HG02840 (cell line): ENCODE measurements around the gene CCDC71.

Experiments used
- ATAC-seq: cut with Tn5 transposase; IDR thresholded peaks from one replicate; pipeline ENCODE4 v1.9.1; 2021; ENCODE audit warnings: mild to moderate bottlenecking, moderate library complexity, moderate number of reproducible peaks; ENCODE audit not compliant: unreplicated experiment, low FRiP score

CCDC71 gene

GRCh38 chr3:49171119-49171774 is 5.1 kb upstream of the CCDC71 start, which contains the start of gene KLHDC8B:
Gene KLHDC8B, plus strand, starts transcription at chr3:49171598. Its CDS starts 1,172 bp downstream, at chr3:49172770.
- no peak for ATAC-seq

- ATAC-seq: no peak
Observed at GRCh38 chr3:49170744-49171118, 4.6 kb upstream of the CCDC71 start.

- ATAC-seq: no peak
Observed at GRCh38 chr3:49166752-49167556, 823 bp upstream of the CCDC71 start.

- ATAC-seq: no peak
Observed at GRCh38 chr3:49164983-49165720, 979 bp downstream of the CCDC71 start.

- ATAC-seq: no peak
Observed at GRCh38 chr3:49163609-49164008, 2.5 kb downstream of the CCDC71 start.

GRCh38 chr3:49162751-49163419 is 3.2 kb downstream of the CCDC71 start:
- ATAC-seq: no peak

- ATAC-seq: no peak
Observed at GRCh38 chr3:49161808-49162530, 4.2 kb downstream of the CCDC71 start.

- ATAC-seq: no peak
Observed at GRCh38 chr3:49161197-49161596, 4.9 kb downstream of the CCDC71 start.

GRCh38 chr3:49158792-49159191 is 7.3 kb downstream of the CCDC71 start:
- ATAC-seq: no peak

GRCh38 chr3:49158103-49158709 is 7.9 kb downstream of the CCDC71 start:
- no peak for ATAC-seq

GRCh38 chr3:49157289-49157688 is 8.8 kb downstream of the CCDC71 start:
- no peak for ATAC-seq

GRCh38 chr3:49153349-49153912 is 12.7 kb downstream of the CCDC71 start:
- ATAC-seq: no peak

- ATAC-seq: no peak
Observed at GRCh38 chr3:49151610-49152009, 14.5 kb downstream of the CCDC71 start.

GRCh38 chr3:49148159-49148558 is 18.0 kb downstream of the CCDC71 start:
- ATAC-seq: no peak

- no peak for ATAC-seq
Observed at GRCh38 chr3:49140080-49140479, 26.1 kb downstream of the CCDC71 start.

- no peak for ATAC-seq
Observed at GRCh38 chr3:49135499-49135898, 30.6 kb downstream of the CCDC71 start.

GRCh38 chr3:49134471-49135265 is 31.5 kb downstream of the CCDC71 start:
- no peak for ATAC-seq

GRCh38 chr3:49133226-49133951 is 32.7 kb downstream of the CCDC71 start:
- ATAC-seq: no peak
